ENCODE data around the gene ZNF181.
"Not testable (repeated sequence)": the region's sequence is repeated elsewhere in the genome, so short reads cannot be mapped to it uniquely, and the experiment has no call there.

ZNF181 gene

DNA sequence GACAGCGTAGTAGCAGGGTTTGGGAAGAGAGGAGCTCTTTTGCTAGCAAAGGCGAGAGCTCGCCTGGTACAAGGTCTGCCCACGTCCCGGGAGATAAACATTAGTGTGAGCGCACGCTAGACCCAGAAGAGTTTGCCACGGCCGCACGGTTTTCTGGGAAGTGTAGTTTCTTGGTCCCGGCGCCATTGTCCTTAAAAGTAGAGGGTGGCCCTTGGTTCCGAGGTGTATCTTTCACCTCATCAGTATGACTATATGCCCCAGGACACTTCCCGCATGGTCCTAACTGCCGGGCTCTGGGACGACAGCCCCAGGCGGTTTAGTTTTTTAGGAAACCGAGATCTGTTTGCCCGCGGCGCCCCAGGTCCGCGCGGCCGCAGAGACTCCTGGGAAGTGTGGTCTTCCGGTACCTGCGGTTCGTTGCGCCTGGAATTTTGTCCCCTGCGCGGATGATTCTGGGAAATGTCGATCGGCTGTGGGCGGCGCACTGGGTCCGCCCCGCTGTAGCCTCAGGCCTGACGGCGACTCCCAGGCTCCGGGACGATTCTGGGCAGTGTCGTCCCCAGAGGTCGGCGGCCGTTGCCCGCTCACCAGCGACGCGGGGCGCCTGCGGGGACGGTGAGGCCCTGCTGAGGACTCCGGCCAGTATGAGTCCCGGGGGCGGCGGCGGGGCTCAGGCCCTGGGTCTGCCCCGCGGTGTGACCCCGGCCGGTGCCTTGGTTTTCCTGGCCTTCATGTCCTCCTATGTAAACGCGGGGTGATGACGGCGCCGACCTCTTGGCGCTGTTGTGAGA, at the start of gene ZNF181:
Gene ZNF181, plus strand, starts transcription at position 498 of the 791 bp plus-strand sequence. CDS start 795 bp downstream, outside the sequence.
- peak; percentile 74 for DNase-seq

DNA sequence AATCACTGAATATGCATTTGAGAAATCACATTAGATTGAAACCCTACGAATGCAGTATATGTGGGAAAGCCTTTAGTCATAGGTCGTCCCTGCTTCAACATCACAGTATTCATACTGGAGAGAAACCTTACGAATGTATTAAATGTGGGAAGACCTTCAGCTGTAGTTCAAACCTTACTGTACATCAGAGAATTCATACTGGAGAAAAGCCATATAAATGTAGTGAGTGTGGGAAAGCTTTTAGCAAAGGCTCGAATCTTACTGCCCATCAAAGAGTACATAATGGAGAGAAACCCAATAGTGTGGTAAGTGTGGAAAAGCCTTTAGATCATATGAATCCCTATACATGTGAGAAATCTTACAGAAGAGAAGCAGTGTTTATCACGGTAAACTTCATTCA, 48.8 kb upstream of the ZNF181 start:
- not testable (repeated sequence) for DNase-seq

DNA sequence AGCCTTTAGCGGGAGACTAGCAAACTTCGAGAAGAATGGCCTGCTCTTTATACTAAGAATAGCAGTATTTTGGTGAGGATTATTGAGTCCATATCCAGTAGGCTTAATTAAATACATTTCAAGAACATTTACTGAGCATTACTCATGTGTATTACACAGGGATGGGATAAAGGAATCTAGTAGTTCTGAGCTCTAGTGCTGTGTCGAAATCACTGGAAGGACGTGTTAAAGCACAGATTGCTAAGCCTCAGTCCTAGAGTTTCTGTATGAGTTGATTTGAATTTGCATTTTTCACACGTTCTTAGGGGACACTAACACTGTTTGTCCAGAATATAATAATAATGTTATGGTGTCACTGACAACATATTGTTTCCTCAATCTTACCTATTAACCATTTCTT, 47.6 kb upstream of the ZNF181 start:
- DNase-seq = no peak

DNA sequence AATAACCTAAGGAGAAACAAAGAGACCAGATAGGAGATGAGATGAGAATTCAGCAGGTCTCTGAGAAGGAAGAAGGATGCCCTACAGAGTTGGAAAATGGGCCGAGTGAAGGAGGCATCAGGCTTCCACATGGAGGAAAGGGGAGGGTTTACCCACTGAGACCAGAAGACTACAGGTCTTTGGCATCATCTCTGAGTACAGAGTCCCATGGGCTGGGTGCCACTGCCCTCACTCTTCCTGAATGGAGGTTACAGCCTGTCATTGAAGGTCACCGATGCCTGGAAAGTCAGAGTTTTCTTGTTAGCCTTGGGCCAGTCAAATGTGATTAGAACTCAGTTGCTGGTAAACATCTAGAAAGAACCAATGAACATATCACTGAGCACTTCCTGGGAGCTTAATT, 46.7 kb upstream of the ZNF181 start:
- DNase-seq = no peak

DNA sequence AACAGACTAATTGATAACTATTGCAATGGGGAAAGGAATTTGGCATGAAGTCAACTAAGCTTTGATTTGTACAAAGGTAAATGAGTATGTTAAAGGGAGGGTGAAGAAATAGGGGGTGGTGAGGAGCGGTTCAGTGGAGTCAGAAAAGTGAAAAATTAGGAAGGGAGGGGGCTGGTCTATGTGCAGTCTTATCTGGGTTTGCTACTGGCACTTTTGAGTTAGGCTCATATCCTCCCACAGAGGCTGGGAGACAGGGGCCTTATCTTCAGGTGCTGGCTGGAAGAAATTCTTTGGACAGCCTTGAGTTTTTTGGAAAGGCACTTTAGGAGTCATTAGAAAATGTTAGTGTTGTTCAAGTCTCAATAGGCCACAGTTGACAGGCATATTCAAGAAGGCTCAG, 45.5 kb upstream of the ZNF181 start:
- DNase-seq = no peak

DNA sequence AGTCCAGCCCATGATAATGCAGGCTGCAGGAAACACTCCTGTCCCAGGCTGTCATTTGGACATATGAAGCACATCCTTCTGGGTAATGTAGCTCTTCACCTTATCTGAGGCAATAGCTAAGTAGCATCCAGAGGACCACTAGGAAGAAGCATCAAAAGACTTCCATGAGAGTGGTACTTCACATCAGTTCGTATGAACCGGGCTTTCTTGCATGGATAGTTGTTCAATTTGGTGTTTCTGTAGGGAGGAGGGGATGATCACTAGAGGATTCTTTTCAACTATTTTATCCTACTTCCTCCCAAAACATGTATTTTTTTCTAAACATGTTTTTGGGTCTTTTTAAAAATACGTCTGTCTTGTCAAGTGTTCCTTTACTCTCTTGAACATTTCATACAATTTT, 43.7 kb upstream of the ZNF181 start:
- DNase-seq = no peak

DNA sequence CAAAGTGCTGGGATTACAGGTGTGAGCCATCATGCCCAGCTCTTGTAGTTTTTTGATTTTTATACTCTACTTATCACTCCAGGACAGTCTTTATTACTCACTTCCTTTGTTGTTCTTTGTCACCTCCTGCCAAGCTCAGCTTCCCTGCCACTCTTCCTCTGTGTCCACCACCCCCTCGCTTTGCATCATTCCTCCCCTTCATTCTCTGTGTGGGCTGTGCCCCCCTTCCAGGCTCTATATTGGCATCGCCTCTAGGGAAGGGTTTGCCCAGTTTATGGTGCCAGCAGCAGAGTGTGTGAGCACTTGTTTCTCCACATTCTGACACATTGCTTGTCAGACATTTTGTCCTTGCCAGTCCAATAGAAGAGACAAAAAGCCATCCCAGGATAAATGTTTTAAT, 41.5 kb upstream of the ZNF181 start:
- no peak for DNase-seq

DNA sequence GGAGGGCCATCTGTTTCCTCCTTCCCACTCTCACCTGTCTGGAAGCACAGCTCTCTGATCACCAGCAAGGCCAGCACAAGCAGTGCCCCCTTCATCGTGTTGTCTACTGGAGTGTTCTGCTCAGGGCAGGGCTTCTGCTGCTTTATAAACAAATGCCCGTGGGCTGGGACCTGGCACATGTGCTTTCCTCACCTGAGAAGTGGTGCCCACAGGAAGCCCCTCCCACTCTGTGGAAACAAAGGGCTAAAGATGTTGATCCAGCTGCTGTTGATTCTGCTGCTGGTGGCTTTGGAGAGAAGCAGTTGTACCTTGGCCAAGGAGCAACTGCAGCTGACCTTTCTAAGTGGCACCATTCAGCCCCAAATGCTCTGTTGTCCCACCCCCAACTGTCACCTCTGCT, 26.4 kb upstream of the ZNF181 start:
- no peak for DNase-seq

DNA sequence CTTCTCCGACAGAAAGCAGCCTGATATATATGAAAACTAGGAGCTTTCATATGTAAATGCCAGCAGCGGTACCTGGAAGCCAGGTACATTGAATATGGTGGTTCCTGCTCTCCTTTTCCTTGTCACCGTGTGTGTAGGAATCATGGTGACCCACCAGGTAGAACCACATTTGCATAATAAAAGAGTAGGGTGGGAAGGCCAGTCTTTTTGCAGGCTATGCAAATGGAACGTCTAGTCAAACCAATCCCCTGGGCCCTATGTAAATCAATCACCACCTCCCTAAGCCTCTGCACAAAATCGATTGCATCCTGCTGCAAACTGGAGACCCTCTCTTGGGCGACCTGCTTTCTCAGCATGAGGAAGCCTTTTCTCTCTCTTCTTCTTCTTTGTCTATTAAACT, 22.2 kb upstream of the ZNF181 start:
- DNase-seq = no peak

DNA sequence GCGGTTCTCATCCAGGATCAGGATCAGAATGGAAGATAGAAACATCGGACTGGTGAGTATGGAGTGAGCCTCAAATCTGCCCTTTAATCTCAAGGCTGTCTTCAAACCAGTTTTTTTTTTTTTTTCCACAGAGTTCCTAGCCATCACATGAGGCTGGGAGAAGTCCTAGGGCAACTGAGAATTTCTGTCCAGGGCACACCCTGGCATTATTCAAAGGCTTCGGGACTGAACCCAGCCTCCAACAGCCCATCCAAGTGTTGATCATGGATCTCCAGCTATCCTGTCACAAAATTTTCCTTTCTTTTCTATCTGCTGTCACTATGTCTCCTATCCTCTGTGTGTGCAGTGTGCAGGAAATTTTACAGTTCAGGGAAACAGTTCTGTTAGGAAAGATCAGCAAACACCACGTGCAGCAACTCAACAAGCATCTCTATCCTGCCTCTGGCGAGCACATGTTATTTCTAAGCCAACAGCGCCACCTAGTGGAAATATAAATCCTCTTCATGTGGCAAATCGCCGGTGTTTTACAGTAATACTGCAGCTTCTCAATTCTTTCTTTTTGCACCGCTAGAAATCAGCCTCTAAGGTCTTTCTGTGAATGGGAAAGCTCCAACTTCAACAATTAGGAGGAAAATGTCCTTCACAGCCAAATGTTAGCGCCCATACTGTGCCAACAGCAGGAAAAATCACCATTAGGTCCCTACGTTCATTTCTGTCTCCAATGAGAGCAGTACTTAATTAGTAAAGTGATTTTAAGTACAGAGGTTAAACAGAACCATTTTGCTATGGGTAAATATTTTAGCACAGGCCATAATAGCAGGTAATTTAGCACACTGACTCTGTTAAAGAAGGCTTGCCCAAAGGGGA, 21.4 kb upstream of the ZNF181 start:
- no peak for DNase-seq

DNA sequence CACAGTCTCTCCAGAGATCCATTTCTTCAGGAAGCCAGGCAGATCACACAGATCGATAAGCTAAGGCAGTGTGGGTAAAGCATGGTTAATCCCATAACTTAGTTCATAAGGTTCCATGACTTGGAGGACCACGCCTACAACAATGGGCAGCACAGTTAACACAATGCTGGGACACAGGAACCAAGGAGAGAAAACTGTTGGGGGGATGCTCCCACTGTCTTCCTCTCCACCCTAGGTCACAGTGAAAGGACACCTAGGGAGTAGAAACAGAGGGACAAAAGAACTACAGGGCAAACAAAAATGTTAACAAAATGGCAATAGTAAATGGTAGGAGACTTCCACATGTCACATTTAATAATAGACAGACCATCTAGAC, 20.8 kb upstream of the ZNF181 start:
- no peak for DNase-seq

DNA sequence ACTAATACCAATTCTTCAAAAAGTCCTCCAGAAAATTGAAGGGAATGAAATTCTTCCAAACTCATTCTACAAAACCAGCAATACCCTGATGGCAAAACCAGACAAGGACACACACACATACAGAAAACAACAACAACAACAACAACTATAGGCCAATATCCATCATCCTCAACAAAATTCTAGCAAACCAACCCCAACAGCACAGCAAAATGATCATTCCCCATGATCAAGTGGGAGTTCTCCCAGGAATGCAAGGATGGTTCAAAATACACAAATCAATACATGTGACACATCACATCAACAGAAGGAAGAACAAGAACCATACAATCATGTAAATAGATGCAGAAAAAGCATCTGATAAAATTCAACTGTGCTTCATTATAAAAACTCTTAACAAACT, 18.7 kb upstream of the ZNF181 start:
- DNase-seq = no peak

DNA sequence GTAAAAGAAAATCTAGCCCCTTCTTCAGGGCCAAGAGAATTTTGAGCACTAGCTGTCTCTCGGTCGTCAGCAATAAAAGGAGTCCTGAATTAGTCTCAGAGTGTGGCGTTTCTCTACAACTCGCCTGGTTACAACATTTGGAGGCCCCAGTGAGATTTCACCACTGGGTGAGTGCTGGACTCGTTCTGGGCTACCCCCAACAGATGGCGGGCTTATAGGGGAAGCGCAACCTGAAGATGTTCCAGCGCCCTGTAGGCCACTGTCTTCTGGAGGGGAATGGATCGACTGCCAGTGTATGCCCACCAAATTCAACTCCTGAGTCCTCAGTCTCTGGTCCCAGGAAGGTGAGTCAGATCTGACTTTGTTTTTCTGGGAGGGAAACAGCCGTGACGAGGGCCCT, 11.7 kb upstream of the ZNF181 start:
- DNase-seq = no peak

DNA sequence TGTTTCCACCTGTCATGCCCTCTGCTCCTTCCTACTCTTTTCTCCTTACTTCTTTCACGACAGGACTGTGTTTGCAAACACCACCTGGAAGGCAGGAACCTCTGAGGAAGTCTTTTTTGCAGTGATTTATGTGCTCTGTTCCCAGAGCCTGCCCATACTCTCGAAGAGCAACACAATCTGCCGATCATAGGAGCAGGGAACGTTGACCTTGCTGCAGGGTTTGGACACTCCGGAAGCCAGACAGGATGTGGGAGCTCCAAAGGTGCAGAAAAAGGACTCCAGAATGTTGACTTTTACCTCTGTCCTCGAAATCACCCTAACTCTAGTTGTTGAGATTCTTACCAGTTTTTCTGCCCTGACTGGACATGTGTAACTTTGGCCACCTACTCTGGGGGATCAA, 8.6 kb upstream of the ZNF181 start:
- no peak for DNase-seq

DNA sequence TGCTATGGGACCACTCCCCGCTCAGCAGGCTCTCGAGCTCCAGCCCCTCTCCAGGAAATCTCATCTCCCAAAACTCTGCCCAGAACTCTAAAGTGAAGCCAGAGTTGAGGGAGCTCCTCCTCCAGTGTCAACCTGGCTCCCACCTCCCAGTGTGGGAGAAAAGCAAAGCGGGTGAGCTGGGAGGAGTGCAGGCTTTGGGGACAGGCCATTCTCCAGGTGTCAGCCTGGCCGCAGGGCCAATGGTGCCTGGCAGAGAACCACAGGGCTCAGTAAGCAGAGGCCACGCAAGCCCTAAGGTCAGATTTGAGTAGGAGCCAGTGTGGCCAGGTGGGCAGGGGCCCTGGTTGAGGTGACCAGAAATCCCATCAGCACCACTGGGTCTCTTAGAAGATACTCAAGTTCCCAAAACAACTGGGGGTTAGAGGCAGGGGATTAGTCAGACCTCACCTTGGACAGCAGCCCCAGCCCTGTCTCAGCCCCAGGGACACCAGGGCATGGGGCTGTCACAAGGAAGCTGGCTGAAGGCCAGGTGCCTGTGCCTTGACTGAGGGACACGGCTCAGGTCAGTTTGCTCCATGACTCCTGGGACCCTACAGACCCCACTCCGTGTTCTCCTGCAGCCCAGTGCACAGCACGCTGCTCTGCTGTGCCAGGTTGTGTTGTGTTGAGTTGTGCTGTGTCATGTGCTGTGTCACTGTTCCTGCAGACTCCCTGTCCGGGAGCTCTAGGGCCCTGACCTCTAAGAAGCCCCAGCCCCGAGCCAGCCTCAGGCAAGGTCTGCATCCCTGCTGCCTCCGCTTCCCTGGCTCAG, 2.8 kb upstream of the ZNF181 start:
- DNase-seq = no peak

DNA sequence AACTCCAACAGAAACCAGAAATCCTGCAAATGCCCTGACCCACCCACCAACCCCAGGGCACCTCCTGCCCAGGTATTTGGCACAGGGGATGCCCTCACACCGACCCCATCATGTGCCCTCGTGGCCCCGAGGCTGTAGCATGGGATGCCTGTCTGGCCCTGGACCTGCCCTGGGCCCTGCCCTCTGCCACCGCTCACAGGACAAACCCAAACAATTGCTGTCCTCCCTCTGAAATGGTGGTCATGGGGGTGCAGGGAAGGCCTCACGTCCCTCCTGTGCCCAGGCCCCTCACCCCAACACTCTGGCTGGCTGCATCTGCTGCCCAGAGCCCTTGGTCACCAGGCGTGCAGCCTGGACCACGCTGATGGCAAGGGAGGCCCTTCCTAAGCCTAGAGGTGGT, 2.1 kb upstream of the ZNF181 start:
- no peak for DNase-seq

DNA sequence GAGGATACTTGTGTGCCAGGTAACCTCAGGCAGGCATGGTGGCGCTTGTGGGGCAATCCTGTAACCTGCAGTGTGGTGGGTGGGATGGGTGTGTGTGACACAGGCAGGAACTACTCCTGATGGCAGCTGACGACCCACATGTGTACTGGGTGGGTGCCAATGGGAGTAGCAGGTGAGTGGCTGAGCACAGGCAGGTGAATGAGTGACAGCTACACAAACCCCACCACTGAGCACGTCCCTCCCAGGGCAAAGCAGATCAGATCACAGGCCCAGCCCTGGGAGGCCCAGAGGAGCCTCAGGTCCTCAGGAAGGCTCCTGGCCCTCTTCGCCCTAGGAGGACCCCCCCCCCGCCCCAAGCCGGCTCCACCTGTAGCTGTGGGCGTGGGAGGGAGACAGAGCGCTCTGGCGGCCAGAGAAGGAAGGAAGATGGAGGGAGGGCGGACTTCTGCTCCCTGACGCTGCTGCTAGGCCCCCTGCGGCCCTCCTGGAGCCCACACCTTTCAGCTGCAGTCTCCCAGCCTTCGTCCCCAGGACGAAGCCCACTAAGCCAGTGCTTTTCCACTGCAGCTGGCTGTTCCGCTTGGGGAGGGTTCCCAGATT, 1.3 kb upstream of the ZNF181 start:
- no peak for DNase-seq

DNA sequence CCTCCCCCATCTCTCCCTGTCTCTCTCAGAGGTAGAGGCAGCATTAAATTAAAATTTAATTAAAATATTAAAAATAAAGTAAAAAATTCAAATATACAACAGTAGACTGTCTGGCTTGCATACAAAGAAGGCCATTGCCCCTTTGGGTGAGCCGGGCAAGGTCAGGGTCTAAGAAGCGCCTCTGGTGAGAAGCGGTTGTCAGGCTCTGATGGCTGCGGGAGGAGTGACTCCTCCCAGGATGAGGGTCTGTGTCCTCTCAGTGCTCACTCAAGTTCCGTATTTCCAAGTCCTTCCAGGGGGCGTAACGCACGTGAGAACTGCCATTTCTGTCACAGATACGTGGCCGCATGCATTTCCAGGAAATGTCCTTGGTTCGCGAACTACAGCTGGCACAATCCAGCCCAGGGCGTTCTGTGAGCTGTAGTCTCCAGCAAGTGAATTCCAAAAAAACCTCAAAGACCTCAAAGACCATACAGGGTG, 737 bp upstream of the ZNF181 start:
- no peak for DNase-seq

DNA sequence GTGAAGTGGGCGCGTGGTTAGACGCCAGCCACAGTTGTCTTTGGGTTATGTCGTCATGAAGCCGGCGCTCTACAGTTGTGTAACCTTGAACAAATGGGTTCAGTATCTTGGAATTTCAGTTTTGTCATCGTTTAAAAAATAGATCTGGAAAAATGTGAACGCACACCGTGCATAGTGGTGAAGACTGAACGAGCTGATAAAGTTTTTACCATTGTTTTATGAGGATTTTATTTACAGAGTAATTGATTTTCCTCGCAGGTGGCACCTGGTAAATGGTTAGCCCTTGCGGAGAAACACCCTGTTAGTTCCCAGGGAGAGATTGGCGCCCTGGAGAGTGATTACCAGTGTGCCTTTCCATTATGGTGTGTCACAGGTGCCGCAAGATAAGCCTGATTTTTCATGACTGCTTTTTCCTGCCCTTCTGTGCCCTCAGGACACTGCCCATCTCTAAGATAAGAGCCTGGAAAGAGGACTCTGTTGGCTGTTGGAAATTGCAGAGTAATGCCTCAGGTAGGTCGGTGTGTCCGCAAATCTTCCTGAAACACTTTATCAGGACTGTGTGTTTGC, 577 bp downstream of the ZNF181 start:
- no peak for DNase-seq

DNA sequence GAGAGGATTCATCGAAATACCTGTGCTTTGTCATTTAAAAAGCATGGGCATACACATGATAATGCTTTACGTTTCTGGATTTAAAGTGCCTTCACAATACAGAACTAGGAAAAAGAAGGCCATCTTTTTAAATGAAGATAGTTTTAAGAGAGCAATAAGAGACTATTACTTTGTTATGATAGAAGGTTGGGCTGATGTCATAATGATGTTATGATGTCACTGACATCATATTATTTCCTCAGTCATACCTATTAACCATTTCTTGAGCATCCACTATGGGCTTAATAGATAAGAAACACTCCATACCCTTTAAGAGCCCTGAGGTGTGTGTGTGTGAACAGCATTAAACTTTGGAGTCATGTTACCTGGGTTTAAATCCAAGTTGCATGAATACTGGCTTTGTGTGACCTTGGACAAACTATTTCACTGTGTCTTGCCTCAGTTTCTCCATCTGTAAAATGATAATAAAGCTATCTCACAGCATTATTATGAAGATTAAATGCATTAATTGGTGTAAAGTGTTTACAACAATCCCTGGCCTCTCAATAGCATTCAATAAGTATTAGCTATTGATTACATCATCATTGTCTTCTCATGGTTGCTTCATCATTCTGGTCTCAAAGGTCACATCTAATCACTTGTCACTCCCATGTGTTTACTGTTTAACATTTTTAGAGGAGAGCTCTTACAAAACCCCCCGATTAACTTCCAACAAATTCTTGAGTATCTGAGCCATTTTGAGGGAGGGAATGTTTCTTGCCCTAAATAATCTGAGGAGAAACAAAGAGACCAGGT, 11.1 kb downstream of the ZNF181 start:
- DNase-seq = no peak

DNA sequence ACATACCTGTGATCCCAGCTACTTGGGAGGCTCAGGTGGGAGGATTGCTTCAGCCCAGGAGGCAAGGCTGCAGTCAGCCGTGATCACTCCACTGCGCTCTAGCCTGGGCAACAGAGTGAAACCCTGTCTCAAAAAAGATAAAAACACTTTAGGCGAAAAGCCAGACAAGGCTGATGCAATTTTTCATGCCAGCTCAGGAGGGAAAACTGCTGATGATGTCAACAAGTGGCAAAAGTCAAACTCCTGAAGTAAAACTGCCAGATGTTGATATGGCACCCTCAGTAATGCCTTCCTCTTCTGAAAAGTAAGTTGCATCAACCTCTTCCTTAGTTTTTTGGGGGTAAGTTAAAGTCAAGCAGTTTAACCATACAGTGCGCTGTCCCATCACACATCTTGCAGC, 23.4 kb downstream of the ZNF181 start:
- DNase-seq = no peak
